DOHH2 (cell line): ENCODE results near the gene FAM219B.

Experiments used
- CTCF ChIP-seq: fragments of 200-600 bp; sonication (generic); IDR thresholded peaks from one replicate; pipeline ENCODE4 v1.5.1; 2014; ENCODE audit warnings: antibody characterized with exemption, mild to moderate bottlenecking, low read depth, low read length; ENCODE audit not compliant: poor library complexity, severe bottlenecking
- EZH2phosphoT487 ChIP-seq: fragments of 200-600 bp; sonication (generic); IDR thresholded peaks from 2 replicates; pipeline ENCODE4 v1.6.1; 2017; ENCODE audit warnings: borderline replicate concordance, mild to moderate bottlenecking, antibody characterized with exemption, low read length, moderate library complexity, mixed read lengths

GRCh38 chr15:74868059-74868458, 38.6 kb downstream of the FAM219B start:
- no peak for TF ChIP-seq CTCF
- no peak for TF ChIP-seq EZH2phosphoT487
